DND-41 (cell line): Measurements from ENCODE around the gene KLF15.

Source experiments
- ATAC-seq: fragments of 200-7000 bp; cut with Tn5 transposase; 3 replicates; pipeline ENCODE4 v1.9.1; 2021; ENCODE audit warnings: low read depth; ENCODE audit not compliant: insufficient read depth
- DNase-seq: peaks from one replicate; pipeline ENCODE4 v3.0.0-alpha.2; 2020
- H2AFZ ChIP-seq: 2 replicates; pipeline ENCODE4 v1.6.0; 2012; ENCODE audit warnings: low read depth, low read length
- H3K27ac ChIP-seq: 2 replicates; pipeline ENCODE4 v1.5.1; 2012; ENCODE audit warnings: low read length, inconsistent platforms
- H3K27me3 ChIP-seq: fragments of 200-600 bp; sonication (generic); 2 replicates; pipeline ENCODE4 v1.6.0; 2012; ENCODE audit warnings: low read length, mild to moderate bottlenecking, inconsistent platforms; ENCODE audit not compliant: insufficient read depth, poor library complexity
- H3K36me3 ChIP-seq: 2 replicates; pipeline ENCODE4 v1.5.1; 2012; ENCODE audit warnings: low read length, inconsistent platforms; ENCODE audit not compliant: insufficient read depth
- H3K4me1 ChIP-seq: 2 replicates; pipeline ENCODE4 v1.5.1; 2012; ENCODE audit warnings: mild to moderate bottlenecking, low read length; ENCODE audit not compliant: insufficient read depth
- H3K4me2 ChIP-seq: 2 replicates; pipeline ENCODE4 v1.6.0; 2012; ENCODE audit warnings: mild to moderate bottlenecking, moderate library complexity, low read length, inconsistent platforms; ENCODE audit not compliant: insufficient read depth
- H3K4me3 ChIP-seq, 2 experiments: fragments of 200-600 bp in 1 of 2; shearing (Covaris generic) in 1 of 2; 2 replicates each; pipeline ENCODE4 v1.5.1; 2012 to 2016; ENCODE audit warnings: inconsistent platforms in 2 of 2, low read length in 2 of 2, mild to moderate bottlenecking in 2 of 2, low read depth in 1 of 2, moderate library complexity in 1 of 2
- H3K79me2 ChIP-seq: 2 replicates; pipeline ENCODE4 v1.6.0; 2012; ENCODE audit warnings: low read length, inconsistent platforms; ENCODE audit not compliant: insufficient read depth
- H3K9ac ChIP-seq: 2 replicates; pipeline ENCODE4 v1.6.0; 2012; ENCODE audit warnings: low read depth, mild to moderate bottlenecking, inconsistent platforms, low read length, moderate library complexity
- H3K9me3 ChIP-seq: 2 replicates; pipeline ENCODE4 v1.5.1; 2012; ENCODE audit warnings: low read length, moderate library complexity, mild to moderate bottlenecking, inconsistent platforms; ENCODE audit not compliant: insufficient read depth, severe bottlenecking
- H4K20me1 ChIP-seq: 2 replicates; pipeline ENCODE4 v1.6.0; 2012; ENCODE audit warnings: low read length; ENCODE audit not compliant: insufficient read depth
- EZH2 ChIP-seq: IDR thresholded peaks from 3 replicates; pipeline ENCODE4 v1.6.1; 2012; ENCODE audit warnings: borderline replicate concordance, low read depth, mild to moderate bottlenecking, moderate library complexity, low read length, inconsistent platforms; ENCODE audit not compliant: severe bottlenecking
- TF ChIP-seq, protein P1 (sequence below): IDR thresholded peaks from 2 replicates; pipeline ENCODE4 v1.5.1; 2012; ENCODE audit warnings: borderline replicate concordance, low read length, moderate library complexity, mild to moderate bottlenecking; ENCODE audit not compliant: poor library complexity, severe bottlenecking; ENCODE audit errors: extremely low read depth

The KLF15 gene

DNA sequence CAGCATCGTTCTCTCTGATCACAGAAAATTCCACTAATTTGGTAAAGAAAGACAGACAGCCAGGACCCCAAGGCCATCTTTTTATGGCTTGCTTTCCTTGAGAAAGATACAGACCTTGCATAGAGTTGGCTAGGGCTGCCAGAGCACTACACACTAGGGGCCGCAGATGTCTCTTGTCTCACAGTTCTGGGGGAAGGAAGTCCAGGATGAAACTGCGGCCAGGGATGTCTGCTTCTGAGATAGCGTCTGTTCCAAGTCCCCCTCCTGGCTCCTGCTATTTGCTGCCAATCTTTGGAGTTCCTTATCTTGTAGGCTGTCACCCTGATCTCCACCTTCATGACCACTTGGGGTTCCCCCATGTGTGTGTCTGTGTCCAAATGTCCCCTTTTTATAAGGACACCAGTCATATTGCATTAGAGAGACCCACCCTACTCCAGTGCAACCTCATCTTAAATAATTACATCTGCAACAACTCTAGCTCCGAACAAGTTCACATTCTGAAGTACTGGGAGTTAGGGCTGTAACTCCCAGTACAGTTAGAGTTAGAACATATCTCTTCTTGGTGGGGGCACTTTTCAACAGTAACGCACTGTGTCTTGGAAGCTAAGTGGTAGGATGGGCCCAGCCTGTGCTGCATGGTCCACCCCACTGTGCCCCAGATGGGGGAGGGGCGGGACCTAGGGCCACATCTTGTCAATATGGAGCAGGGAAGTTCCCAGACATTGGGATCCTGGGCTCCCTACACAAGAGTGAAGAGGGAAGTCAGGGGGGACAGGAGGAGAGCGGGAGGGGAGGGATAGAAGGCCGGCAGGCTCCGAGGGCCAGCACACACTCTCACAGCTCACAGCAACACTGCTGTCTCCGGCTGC lies 42.2 kb downstream of the KLF15 start:
- Histone ChIP-seq H3K79me2 (no peaks in the 10 kb centered on the region), H3K9me3 (no peaks in the 10 kb centered on the region), H3K9ac (no peak overlapping the region), H2AFZ (no peak overlapping the region), H3K27me3 (no peaks in the 10 kb centered on the region), H4K20me1 (no peaks in the 10 kb centered on the region), H3K4me2 (no peak overlapping the region), H3K27ac (no peak overlapping the region), H3K4me1 (no peaks in the 10 kb centered on the region), H3K4me3 (no peak overlapping the region), H3K36me3 (no peaks in the 10 kb centered on the region)
- TF ChIP-seq, protein P1, sequence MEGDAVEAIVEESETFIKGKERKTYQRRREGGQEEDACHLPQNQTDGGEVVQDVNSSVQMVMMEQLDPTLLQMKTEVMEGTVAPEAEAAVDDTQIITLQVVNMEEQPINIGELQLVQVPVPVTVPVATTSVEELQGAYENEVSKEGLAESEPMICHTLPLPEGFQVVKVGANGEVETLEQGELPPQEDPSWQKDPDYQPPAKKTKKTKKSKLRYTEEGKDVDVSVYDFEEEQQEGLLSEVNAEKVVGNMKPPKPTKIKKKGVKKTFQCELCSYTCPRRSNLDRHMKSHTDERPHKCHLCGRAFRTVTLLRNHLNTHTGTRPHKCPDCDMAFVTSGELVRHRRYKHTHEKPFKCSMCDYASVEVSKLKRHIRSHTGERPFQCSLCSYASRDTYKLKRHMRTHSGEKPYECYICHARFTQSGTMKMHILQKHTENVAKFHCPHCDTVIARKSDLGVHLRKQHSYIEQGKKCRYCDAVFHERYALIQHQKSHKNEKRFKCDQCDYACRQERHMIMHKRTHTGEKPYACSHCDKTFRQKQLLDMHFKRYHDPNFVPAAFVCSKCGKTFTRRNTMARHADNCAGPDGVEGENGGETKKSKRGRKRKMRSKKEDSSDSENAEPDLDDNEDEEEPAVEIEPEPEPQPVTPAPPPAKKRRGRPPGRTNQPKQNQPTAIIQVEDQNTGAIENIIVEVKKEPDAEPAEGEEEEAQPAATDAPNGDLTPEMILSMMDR = no peak
- no peak for TF ChIP-seq EZH2
- ATAC-seq (no peak), DNase-seq (no peak)

DNA sequence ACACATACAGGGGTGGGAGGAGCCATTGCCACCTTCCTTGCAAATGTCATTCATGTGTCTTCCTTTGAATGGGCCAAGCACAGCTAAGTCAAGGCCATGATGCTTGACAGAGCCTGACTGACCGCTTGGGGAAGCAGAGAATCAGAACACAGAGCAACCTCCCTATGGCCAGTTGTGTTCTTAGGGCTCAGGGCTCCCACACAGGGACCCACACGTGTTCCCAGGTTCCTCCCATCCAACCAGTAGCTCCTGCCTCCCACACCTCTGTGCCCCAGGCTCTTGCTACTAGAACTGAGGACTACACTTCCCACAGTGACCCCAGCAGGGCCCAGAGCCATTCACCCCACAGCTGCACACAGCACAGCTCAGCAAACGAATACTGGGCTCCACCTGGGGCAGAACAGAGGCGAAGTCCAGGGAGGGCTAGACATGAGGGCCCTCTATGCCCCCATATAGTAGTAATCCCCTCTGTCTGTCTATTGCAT lies 42.9 kb downstream of the KLF15 start:
- DNase-seq = no peak
- ATAC-seq = no peak
- Histone ChIP-seq H3K9ac (no peak overlapping the region), H4K20me1 (no peaks in the 10 kb centered on the region), H3K36me3 (no peaks in the 10 kb centered on the region), H3K4me3 (no peak overlapping the region), H2AFZ (no peak overlapping the region), H3K4me2 (no peak overlapping the region), H3K27me3 (no peaks in the 10 kb centered on the region), H3K79me2 (no peaks in the 10 kb centered on the region), H3K9me3 (no peaks in the 10 kb centered on the region), H3K27ac (no peak overlapping the region), H3K4me1 (no peaks in the 10 kb centered on the region)
- TF ChIP-seq, protein P1 = no peak
- no peak for TF ChIP-seq EZH2

DNA sequence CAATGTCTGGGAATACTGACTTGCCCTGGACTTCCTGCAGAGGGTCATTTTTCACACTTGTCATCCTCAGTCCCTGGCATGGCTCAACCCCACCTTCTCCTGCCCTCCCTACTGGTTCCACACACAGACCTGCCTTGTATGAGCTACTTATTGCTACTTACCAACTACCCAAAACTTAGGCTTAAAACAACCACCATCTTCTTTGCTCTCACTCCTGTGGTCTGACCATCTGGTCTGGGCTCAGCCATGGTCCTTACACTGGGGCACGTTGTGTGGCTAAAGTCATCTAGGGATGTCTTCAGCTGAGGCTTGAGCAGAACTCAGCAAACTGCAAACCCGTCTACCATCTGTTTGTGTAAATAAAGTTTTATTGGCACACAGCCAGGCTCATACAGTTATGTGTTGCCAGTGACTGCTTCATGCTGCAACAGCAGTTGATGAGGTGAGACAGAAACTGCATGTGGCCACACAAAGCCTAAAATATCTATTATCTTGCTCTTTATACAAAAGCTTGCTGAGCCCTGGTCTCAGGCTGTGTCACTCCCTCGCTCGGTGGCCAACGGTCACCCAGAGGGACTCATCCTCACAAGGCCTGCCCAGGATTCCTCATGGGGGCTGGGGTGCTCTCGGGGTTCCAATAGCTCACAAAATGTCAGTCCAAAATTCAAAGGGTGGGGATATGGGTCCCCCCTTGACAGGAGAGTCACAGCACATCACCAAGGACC lies 43.5 kb downstream of the KLF15 start:
- Histone ChIP-seq H3K4me3 (no peak overlapping the region), H3K36me3 (no peaks in the 10 kb centered on the region), H3K4me2 (no peak overlapping the region), H2AFZ (no peak overlapping the region), H3K27ac (no peak overlapping the region), H4K20me1 (no peaks in the 10 kb centered on the region), H3K9ac (no peak overlapping the region), H3K27me3 (no peaks in the 10 kb centered on the region), H3K79me2 (no peaks in the 10 kb centered on the region), H3K9me3 (no peaks in the 10 kb centered on the region), H3K4me1 (no peaks in the 10 kb centered on the region)
- DNase-seq = no peak
- no peak for ATAC-seq
- TF ChIP-seq EZH2 = no peak
- TF ChIP-seq, protein P1 = no peak
